Esophagus squamous epithelium (tissue), 5 donors: Measurements from ENCODE around the gene WDR5B. TPM values are rescaled to one million over a fixed set of nuclear protein-coding genes. Genes with fewer than 3 reads are reported as not detected.

Source experiments
- DNase-seq: peaks from one replicate; lab custom pipeline; 2025; lab: John Stamatoyannopoulos, UW
- H3K27ac ChIP-seq, 4 donors: fragments of 200-600 bp; sonication (generic); one replicate each; pipeline ENCODE4 v1.5.1; 2016 to 2019; ENCODE audit warnings: mild to moderate bottlenecking in 1 of 4
- H3K27me3 ChIP-seq, 4 donors: fragments of 200-600 bp; sonication (generic); 1 replicate in 3 of 4; 2 replicates in 1 of 4; pipeline versions ENCODE4 v1.5.1 to v1.6.0; 2017 to 2021; ENCODE audit warnings: antibody characterized with exemption in 1 of 4
- H3K36me3 ChIP-seq, 3 donors: fragments of 200-600 bp; sonication (generic); one replicate each; pipeline ENCODE4 v1.5.1; 2016 to 2019
- H3K4me1 ChIP-seq, 3 donors: fragments of 200-600 bp; sonication (generic); one replicate each; pipeline ENCODE4 v1.5.1; 2017 to 2019
- H3K4me3 ChIP-seq, 4 donors: fragments of 200-600 bp; sonication (generic); 1 replicate in 3 of 4; 2 replicates in 1 of 4; pipeline ENCODE4 v1.5.1; 2016 to 2019; ENCODE audit warnings: mild to moderate bottlenecking in 2 of 4, moderate library complexity in 1 of 4
- H3K9me3 ChIP-seq, 3 donors: fragments of 200-600 bp; sonication (generic); one replicate each; pipeline ENCODE4 v1.5.1; 2016 to 2019
- POLR2A ChIP-seq, 4 donors: fragments of 450-650 bp; IDR thresholded peaks; one replicate each; pipeline ENCODE4 v1.6.1; 2017; ENCODE audit warnings: antibody characterized with exemption in 4 of 4, mild to moderate bottlenecking in 4 of 4, moderate library complexity in 3 of 4
- WGBS, 2 donors: methylation state at CpG; one replicate each; pipeline ENCODE4 v1.1.5; 2018; 5-methylcytosine and 5-hydroxymethylcytosine counted together
- intact Hi-C: fragments of 100-400 bp; cut with DNase I; formaldehyde crosslinking; loops from one replicate; pipeline ENCODE4 v1.15.0; 2022
- total RNA-seq, 4 donors: library from RNA; depleted of rRNA; stranded (reverse); fragments of >200 nt; gene quantifications; one replicate each; pipeline ENCODE4 v1.1.0, GENCODE V29; 2016
- TF ChIP-seq, protein P1 (sequence below), 6 experiments: fragments of 450-650 bp in 4 of 6; fragments of 200-600 bp in 2 of 6; sonication (generic) in 2 of 6; IDR thresholded peaks; one replicate each; pipeline ENCODE4 v1.5.1; 2016 to 2019; ENCODE audit warnings: antibody characterized with exemption in 6 of 6, mild to moderate bottlenecking in 4 of 6, moderate library complexity in 4 of 6
- donor health status: DM: yes; HTN: yes; CAD: no.

The WDR5B gene
- total RNA-seq, 4 donors from 2014 or later = 0.57 to 4.6 (median 2.1) TPM

DNA sequence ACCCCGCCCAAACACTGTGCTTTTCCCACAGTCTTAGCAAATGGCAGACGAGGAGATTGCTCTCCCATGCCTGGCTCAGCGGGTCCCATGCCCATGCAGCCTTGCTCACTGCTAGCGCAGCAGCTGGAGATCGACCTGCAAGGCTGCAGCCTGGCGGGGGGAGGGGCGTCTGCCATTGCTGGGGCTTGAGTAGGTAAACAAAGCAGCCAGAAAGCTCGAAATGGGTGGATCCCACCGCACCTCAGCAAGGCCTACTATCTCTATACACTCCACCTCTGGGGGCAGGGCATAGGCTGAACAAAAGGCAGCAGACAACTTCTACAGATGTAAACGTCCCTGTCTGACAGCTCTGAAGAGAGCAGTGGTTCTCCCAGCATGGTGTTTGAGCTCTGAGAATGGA is 27.2 kb upstream of the WDR5B start:
- peaks cover 0 to 9% (median 0%) of the 10 kb centered on the region in 3 donors for H3K4me1 ChIP-seq
- WGBS, 2 donors = 49 to 87% methylated on average over 3 of the region's 10 CpGs
- DNase-seq = no peak
- no peak overlapping the region for H3K4me3 ChIP-seq
- no peak for TF ChIP-seq POLR2A (IDR thresholded peaks at IDR 0.05)
- TF ChIP-seq, protein P1, sequence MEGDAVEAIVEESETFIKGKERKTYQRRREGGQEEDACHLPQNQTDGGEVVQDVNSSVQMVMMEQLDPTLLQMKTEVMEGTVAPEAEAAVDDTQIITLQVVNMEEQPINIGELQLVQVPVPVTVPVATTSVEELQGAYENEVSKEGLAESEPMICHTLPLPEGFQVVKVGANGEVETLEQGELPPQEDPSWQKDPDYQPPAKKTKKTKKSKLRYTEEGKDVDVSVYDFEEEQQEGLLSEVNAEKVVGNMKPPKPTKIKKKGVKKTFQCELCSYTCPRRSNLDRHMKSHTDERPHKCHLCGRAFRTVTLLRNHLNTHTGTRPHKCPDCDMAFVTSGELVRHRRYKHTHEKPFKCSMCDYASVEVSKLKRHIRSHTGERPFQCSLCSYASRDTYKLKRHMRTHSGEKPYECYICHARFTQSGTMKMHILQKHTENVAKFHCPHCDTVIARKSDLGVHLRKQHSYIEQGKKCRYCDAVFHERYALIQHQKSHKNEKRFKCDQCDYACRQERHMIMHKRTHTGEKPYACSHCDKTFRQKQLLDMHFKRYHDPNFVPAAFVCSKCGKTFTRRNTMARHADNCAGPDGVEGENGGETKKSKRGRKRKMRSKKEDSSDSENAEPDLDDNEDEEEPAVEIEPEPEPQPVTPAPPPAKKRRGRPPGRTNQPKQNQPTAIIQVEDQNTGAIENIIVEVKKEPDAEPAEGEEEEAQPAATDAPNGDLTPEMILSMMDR (IDR thresholded peaks at IDR 0.05) = no peak
- intact Hi-C loops = no loop called here
- H3K9me3 ChIP-seq = no peaks in the 10 kb centered on the region
- peaks cover 1 to 97% (median 4%) of the 10 kb centered on the region in 3 donors for H3K36me3 ChIP-seq
- H3K27ac ChIP-seq = no peak overlapping the region
- H3K27me3 ChIP-seq = no peaks in the 10 kb centered on the region

DNA sequence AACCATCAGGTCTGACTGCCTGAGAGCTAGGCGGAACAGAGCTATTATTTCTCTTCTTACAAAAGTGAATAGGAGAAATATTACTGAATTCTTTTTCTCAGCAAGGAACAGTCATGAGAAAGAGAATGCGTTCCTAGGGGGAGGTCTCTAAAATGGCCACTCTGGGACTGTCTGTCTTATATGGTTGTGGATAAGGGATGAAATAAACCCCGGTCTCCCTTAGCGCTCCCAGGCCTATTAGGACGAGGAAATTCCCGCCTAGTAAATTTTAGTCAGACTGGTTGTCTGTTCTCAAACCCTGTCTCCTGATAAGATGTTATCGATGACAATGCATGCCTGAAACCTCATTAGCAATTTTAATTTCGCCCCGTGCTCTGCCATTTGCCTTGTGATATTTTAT is 20.1 kb upstream of the WDR5B start:
- Histone ChIP-seq H3K4me3 (no peak overlapping the region), H3K36me3 (peaks cover 0 to 100% (median 21%) of the 10 kb centered on the region in 3 donors)

DNA sequence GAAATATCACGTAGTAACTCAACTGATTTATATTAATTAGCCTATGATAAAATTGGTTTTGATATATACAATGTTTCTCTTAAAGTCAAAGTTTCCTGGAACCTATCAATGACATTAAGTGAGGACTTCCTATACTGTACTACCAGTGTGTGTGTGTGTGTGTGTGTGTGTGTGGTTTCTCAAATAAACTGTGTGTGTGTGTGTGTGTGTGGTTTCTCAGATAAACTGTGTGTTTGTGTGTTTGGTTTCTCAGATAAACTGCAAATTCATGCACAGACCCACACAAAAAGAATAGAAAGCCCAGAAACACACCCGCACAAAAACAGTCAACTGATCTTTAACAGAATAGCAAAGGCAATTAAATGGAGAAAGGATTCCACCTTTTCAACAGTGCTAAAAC is 14.5 kb upstream of the WDR5B start:
- Histone ChIP-seq H3K36me3 (peaks cover 0 to 95% (median 9%) of the 10 kb centered on the region in 3 donors), H3K27ac (no peak overlapping the region), H3K9me3 (no peaks in the 10 kb centered on the region), H3K4me3 (no peak overlapping the region), H3K27me3 (no peaks in the 10 kb centered on the region), H3K4me1 (peaks cover 0 to 13% (median 0%) of the 10 kb centered on the region in 3 donors)
- no peak for TF ChIP-seq POLR2A (IDR thresholded peaks at IDR 0.05)
- TF ChIP-seq, protein P1 (IDR thresholded peaks at IDR 0.05) = no peak
- 94 to 98% methylated on average over 2 of the region's 2 CpGs for WGBS, 2 donors
- intact Hi-C loops = no loop called here
- DNase-seq = no peak

More for the DNA sequence above, 20.1 kb upstream of the WDR5B start:
- no peak overlapping the region for H3K27ac ChIP-seq
- peaks cover 0 to 12% (median 0%) of the 10 kb centered on the region in 3 donors for H3K9me3 ChIP-seq
- intact Hi-C loops = no loop called here
- no peaks in the 10 kb centered on the region for H3K4me1 ChIP-seq
- no peaks in the 10 kb centered on the region for H3K27me3 ChIP-seq
- 91 to 97% methylated on average over 9 of the region's 9 CpGs for WGBS, 2 donors
- no peak for DNase-seq
- no peak for TF ChIP-seq POLR2A (IDR thresholded peaks at IDR 0.05)
- TF ChIP-seq, protein P1 (IDR thresholded peaks at IDR 0.05) = no peak

DNA sequence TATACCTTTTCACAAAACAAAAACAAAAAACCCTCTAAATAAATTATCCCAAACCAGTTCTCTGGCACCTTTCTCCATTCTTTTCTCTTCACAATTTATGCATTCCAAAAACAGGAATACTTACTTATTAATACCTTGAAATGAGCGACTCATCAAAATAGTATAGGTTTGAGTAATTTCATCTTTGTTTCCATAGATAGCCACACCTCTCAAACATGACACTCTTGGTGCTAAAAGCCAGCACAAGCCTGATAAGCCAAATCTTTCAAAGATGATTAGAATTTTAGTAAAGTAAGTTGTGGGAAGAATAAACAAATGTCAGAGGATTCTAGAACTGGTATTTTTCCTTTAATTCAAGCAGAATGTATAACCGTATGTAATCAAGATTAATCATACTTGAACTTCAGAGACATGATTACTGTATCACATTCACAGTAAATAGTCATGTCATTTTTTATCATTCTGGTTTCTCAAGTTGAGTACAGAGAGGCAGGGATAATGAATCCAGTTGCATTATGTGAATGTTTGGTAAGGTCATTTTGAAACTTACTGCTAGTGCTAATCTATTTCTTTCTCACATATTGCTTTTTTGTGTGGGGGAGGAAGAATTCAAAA is 12.1 kb upstream of the WDR5B start:
- Histone ChIP-seq H3K27ac (no peak overlapping the region), H3K27me3 (no peaks in the 10 kb centered on the region), H3K4me1 (peaks cover 0 to 13% (median 0%) of the 10 kb centered on the region in 3 donors), H3K9me3 (no peaks in the 10 kb centered on the region), H3K4me3 (no peak overlapping the region), H3K36me3 (peaks cover 0 to 86% (median 9%) of the 10 kb centered on the region in 3 donors)
- TF ChIP-seq POLR2A (IDR thresholded peaks at IDR 0.05) = no peak
- TF ChIP-seq, protein P1 (IDR thresholded peaks at IDR 0.05) = no peak
- no peak for DNase-seq
- intact Hi-C loops = no loop called here
- WGBS, 2 donors = 41 to 47% methylated on average over 2 of the region's 2 CpGs

DNA sequence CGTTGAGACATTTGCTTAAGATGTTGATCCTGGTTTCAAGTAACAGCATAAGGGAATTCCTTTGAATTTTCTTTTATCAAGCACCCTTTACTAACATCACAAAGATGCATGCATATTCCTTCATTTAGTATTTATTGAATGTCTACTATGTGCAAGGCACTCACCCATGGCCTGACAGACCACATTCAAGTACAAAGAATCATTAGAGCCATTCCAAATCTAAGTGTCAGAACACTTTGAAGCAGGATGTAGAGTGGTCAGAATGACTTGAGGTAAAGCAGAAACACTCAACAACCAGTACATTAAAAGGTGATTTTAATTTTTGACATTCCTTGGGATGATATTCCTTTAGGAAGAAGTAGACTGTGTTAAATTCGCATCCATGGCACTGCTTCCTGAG is 6.0 kb upstream of the WDR5B start:
- 75 to 79% methylated on average over 2 of the region's 2 CpGs for WGBS, 2 donors
- H3K27ac ChIP-seq = no peak overlapping the region
- peaks cover 0 to 48% (median 4%) of the 10 kb centered on the region in 3 donors for H3K36me3 ChIP-seq
- H3K4me3 ChIP-seq = no peak overlapping the region
- no peaks in the 10 kb centered on the region for H3K27me3 ChIP-seq
- TF ChIP-seq POLR2A (IDR thresholded peaks at IDR 0.05) = no peak
- TF ChIP-seq, protein P1 (IDR thresholded peaks at IDR 0.05) = no peak
- no peaks in the 10 kb centered on the region for H3K9me3 ChIP-seq
- intact Hi-C loops = no loop called here
- no peak for DNase-seq
- peaks cover 3 to 16% (median 3%) of the 10 kb centered on the region in 3 donors for H3K4me1 ChIP-seq
